GM12892 (cell line): ENCODE measurements around the gene SLC1A4.
"Not testable (repeated sequence)": the region's sequence is repeated elsewhere in the genome, so short reads cannot be mapped to it uniquely, and the experiment has no call there.

Experiments
- DNase-seq: peaks from one replicate; pipeline ENCODE4 v3.0.0; 2011; ENCODE audit not compliant: insufficient read length
- FAIRE-seq: peaks from 2 replicates; lab custom pipeline; 2011; peaks lifted over from hg19 to GRCh38; lab: Jason Lieb, UNC
- POLR2A ChIP-seq: IDR thresholded peaks from 2 replicates; pipeline ENCODE4 v1.6.1; 2011; ENCODE audit warnings: low read depth, low read length, control low read depth
- POLR2AphosphoS5 ChIP-seq: IDR thresholded peaks from 2 replicates; pipeline ENCODE4 v1.6.1; 2011; ENCODE audit warnings: low read depth, low read length, control low read depth
- TAF1 ChIP-seq: IDR thresholded peaks from 2 replicates; pipeline ENCODE4 v1.6.1; 2011; ENCODE audit warnings: low read depth, mild to moderate bottlenecking, control low read depth, low read length, borderline replicate concordance

The SLC1A4 gene

GRCh38 chr2:65024149-65024829 lies 35.1 kb downstream of the SLC1A4 start:
- DNase-seq: no peak
- FAIRE-seq: no peak

GRCh38 chr2:65025453-65026123 lies 36.4 kb downstream of the SLC1A4 start:
- DNase-seq: no peak
- TF ChIP-seq TAF1: no peak
- no peak for TF ChIP-seq POLR2A
- TF ChIP-seq POLR2AphosphoS5: no peak
- FAIRE-seq: no peak

More at GRCh38 chr2:65024149-65024829, 35.1 kb downstream of the SLC1A4 start:
- TF ChIP-seq POLR2AphosphoS5 (no peak), POLR2A (no peak), TAF1 (no peak)

- FAIRE-seq (no peak), DNase-seq (no peak)
- TF ChIP-seq TAF1: no peak
- TF ChIP-seq POLR2AphosphoS5: no peak
- TF ChIP-seq POLR2A: no peak
Measured at GRCh38 chr2:65026154-65026553, 37.0 kb downstream of the SLC1A4 start.

- DNase-seq: no peak
- TF ChIP-seq POLR2A (no peak), POLR2AphosphoS5 (no peak), TAF1 (no peak)
- FAIRE-seq: no peak
Measured at GRCh38 chr2:65026704-65027464, 37.7 kb downstream of the SLC1A4 start.

GRCh38 chr2:65027616-65028244 lies 38.5 kb downstream of the SLC1A4 start:
- FAIRE-seq (no peak), DNase-seq (no peak)
- TF ChIP-seq TAF1: no peak
- no peak for TF ChIP-seq POLR2AphosphoS5
- no peak for TF ChIP-seq POLR2A

GRCh38 chr2:65030476-65031332 lies 41.5 kb downstream of the SLC1A4 start:
- FAIRE-seq (peak; percentile 84), DNase-seq (no peak)
- TF ChIP-seq POLR2A (no peak), POLR2AphosphoS5 (no peak), TAF1 (no peak)

- peak; percentile 73 for FAIRE-seq
- no peak for DNase-seq
- TF ChIP-seq TAF1 (no peak), POLR2AphosphoS5 (no peak), POLR2A (no peak)
Measured at GRCh38 chr2:65031341-65032018, 42.3 kb downstream of the SLC1A4 start.

GRCh38 chr2:65032019-65032975 lies 43.1 kb downstream of the SLC1A4 start:
- FAIRE-seq (peak; percentile 33), DNase-seq (no peak)
- TF ChIP-seq TAF1: no peak
- TF ChIP-seq POLR2A: no peak
- no peak for TF ChIP-seq POLR2AphosphoS5

- FAIRE-seq (no peak), DNase-seq (no peak)
- no peak for TF ChIP-seq TAF1
- TF ChIP-seq POLR2A: no peak
- no peak for TF ChIP-seq POLR2AphosphoS5
Measured at GRCh38 chr2:65033178-65033577, 44.0 kb downstream of the SLC1A4 start.

- not testable (repeated sequence) for FAIRE-seq
Measured at GRCh38 chr2:65033667-65034066, 44.5 kb downstream of the SLC1A4 start.

More at GRCh38 chr2:65033667-65034066, 44.5 kb downstream of the SLC1A4 start:
- DNase-seq: not testable (repeated sequence)
